GM18526 (cell line): Measurements from ENCODE around the gene INSR.

Source experiments
- POLR2A ChIP-seq: IDR thresholded peaks from 3 replicates; pipeline ENCODE4 v1.6.1; 2011; ENCODE audit not compliant: insufficient read length; ENCODE audit errors: extremely low read depth

The INSR gene

GRCh38 chr19:7197119-7197759 is 97.0 kb downstream of the INSR start:
- TF ChIP-seq POLR2A = no peak

GRCh38 chr19:7196763-7197118 is 97.5 kb downstream of the INSR start:
- no peak for TF ChIP-seq POLR2A

- no peak for TF ChIP-seq POLR2A
Measured at GRCh38 chr19:7195046-7195445, 99.2 kb downstream of the INSR start.

GRCh38 chr19:7194566-7194965 is 99.6 kb downstream of the INSR start:
- no peak for TF ChIP-seq POLR2A

- no peak for TF ChIP-seq POLR2A
Measured at GRCh38 chr19:7191946-7192691, 102.1 kb downstream of the INSR start.

GRCh38 chr19:7188698-7189629 is 105.2 kb downstream of the INSR start:
- TF ChIP-seq POLR2A = no peak

- TF ChIP-seq POLR2A = no peak
Measured at GRCh38 chr19:7187605-7188339, 106.4 kb downstream of the INSR start.

- no peak for TF ChIP-seq POLR2A
Measured at GRCh38 chr19:7182489-7182888, 111.7 kb downstream of the INSR start.

GRCh38 chr19:7179917-7180306 is 114.3 kb downstream of the INSR start:
- no peak for TF ChIP-seq POLR2A

- TF ChIP-seq POLR2A = no peak
Measured at GRCh38 chr19:7177926-7178325, 116.3 kb downstream of the INSR start.

- no peak for TF ChIP-seq POLR2A
Measured at GRCh38 chr19:7176792-7177191, 117.4 kb downstream of the INSR start.

GRCh38 chr19:7172794-7173193 is 121.4 kb downstream of the INSR start:
- no peak for TF ChIP-seq POLR2A

- no peak for TF ChIP-seq POLR2A
Measured at GRCh38 chr19:7170983-7171382, 123.2 kb downstream of the INSR start.

- no peak for TF ChIP-seq POLR2A
Measured at GRCh38 chr19:7168941-7169340, 125.3 kb downstream of the INSR start.

- no peak for TF ChIP-seq POLR2A
Measured at GRCh38 chr19:7161292-7161691, 132.9 kb downstream of the INSR start.
